H1 (cell line): Measurements from ENCODE around the gene BOLA2B. TPM values are rescaled to one million over a fixed set of nuclear protein-coding genes. Genes with fewer than 3 reads are reported as not detected.

Source experiments
- CTCF ChIA-PET: fragments of 300-600 bp; sonication (Branson Sonifier 250); formaldehyde crosslinking; loops from one replicate; lab custom pipeline; 2021; ENCODE audit not compliant: partially characterized antibody; lab: Charles Lee
- POLR2A ChIA-PET: fragments of 300-600 bp; sonication (Branson Sonifier 250); formaldehyde crosslinking; loops from one replicate; lab custom pipeline; 2021; ENCODE audit warnings: inconsistent platforms; ENCODE audit not compliant: partially characterized antibody; lab: Charles Lee
- DNase-seq, 2 experiments: peaks; one replicate each; pipeline versions ENCODE4 v3.0.0 to v3.0.0-alpha.2; 2010 to 2022; ENCODE audit warnings: low spot score in 2 of 2, low read depth in 1 of 2, mixed read lengths in 1 of 2
- FAIRE-seq: peaks from 2 replicates; lab custom pipeline; 2011; peaks lifted over from hg19 to GRCh38; lab: Jason Lieb, UNC
- H2AFZ ChIP-seq: 2 replicates; pipeline ENCODE4 v1.8.1; 2012; ENCODE audit warnings: low read length, inconsistent platforms
- H2AK5ac ChIP-seq: 2 replicates; pipeline ENCODE4 v1.6.1; 2013; ENCODE audit warnings: low read depth, low read length
- H2BK120ac ChIP-seq: replicated peaks from 2 replicates; pipeline ENCODE3; 2013; ENCODE audit warnings: low read depth, low read length, inconsistent platforms
- H2BK12ac ChIP-seq: 2 replicates; pipeline ENCODE4 v1.6.1; 2013; ENCODE audit warnings: low read depth, low read length
- H2BK15ac ChIP-seq: 2 replicates; pipeline ENCODE4 v1.6.1; 2013; ENCODE audit warnings: low read length
- H2BK20ac ChIP-seq: 2 replicates; pipeline ENCODE4 v1.6.1; 2013; ENCODE audit warnings: low read length
- H2BK5ac ChIP-seq: 2 replicates; pipeline ENCODE4 v1.6.1; 2013; ENCODE audit warnings: low read depth, low read length
- H3K14ac ChIP-seq: 2 replicates; pipeline ENCODE4 v1.6.1; 2013; ENCODE audit warnings: inconsistent platforms; ENCODE audit not compliant: insufficient read length
- H3K18ac ChIP-seq: 2 replicates; pipeline ENCODE4 v1.6.1; 2013; ENCODE audit warnings: low read length; ENCODE audit errors: extremely low read depth
- H3K23ac ChIP-seq: 2 replicates; pipeline ENCODE4 v1.6.1; 2013; ENCODE audit warnings: inconsistent platforms; ENCODE audit not compliant: insufficient read length
- H3K23me2 ChIP-seq: 2 replicates; pipeline ENCODE4 v1.6.1; 2013; ENCODE audit warnings: low read depth, low read length
- H3K27ac ChIP-seq: 2 replicates; pipeline ENCODE4 v1.6.1; 2011; ENCODE audit warnings: low read depth, low read length, inconsistent platforms
- H3K27me3 ChIP-seq, 4 experiments: replicated peaks in 1 of 4; 1 replicate in 1 of 4; 2 replicates in 3 of 4; pipeline versions ENCODE4 v1.6.1 to v1.8.1; 2011 to 2013; ENCODE audit warnings: low read length in 3 of 4, mild to moderate bottlenecking in 3 of 4, inconsistent platforms in 2 of 4, mixed read lengths in 2 of 4, moderate library complexity in 1 of 4; ENCODE audit not compliant: control insufficient read depth in 3 of 4, insufficient read depth in 3 of 4; ENCODE audit errors: extremely low read depth in 1 of 4
- H3K36me3 ChIP-seq, 4 experiments: 2 replicates each; pipeline versions ENCODE4 v1.6.1 to v1.8.1; 2011 to 2013; ENCODE audit warnings: mild to moderate bottlenecking in 4 of 4, low read length in 3 of 4, moderate library complexity in 2 of 4, control low read depth in 1 of 4, inconsistent platforms in 1 of 4; ENCODE audit not compliant: insufficient read depth in 4 of 4, control insufficient read depth in 2 of 4
- H3K4ac ChIP-seq: replicated peaks from 2 replicates; pipeline ENCODE3; 2013; ENCODE audit warnings: low read length, low read depth, mixed read lengths, inconsistent platforms; ENCODE audit not compliant: insufficient read length
- H3K4me1 ChIP-seq, 4 experiments: replicated peaks in 1 of 4; 1 replicate in 1 of 4; 2 replicates in 3 of 4; pipeline versions ENCODE4 v1.6.1 to v1.8.1; 2011 to 2013; ENCODE audit warnings: low read length in 3 of 4, inconsistent platforms in 2 of 4, mixed read lengths in 1 of 4; ENCODE audit not compliant: insufficient read depth in 4 of 4, control insufficient read depth in 3 of 4
- H3K4me2 ChIP-seq, 2 experiments: 2 replicates each; pipeline versions ENCODE4 v1.6.1 to v1.8.1; 2011 to 2013; ENCODE audit warnings: low read depth in 2 of 2, low read length in 2 of 2, control low read depth in 1 of 2, inconsistent platforms in 1 of 2, mild to moderate bottlenecking in 1 of 2; ENCODE audit not compliant: insufficient read depth in 1 of 2
- H3K4me3 ChIP-seq, 4 experiments: fragments of 200-600, 300-600 bp in 1 of 4; sonication (generic), shearing (Covaris generic), sonication (Bioruptor Twin) in 1 of 4; 2 replicates each; pipeline versions ENCODE4 v1.5.1 to v1.8.1; 2011 to 2016; ENCODE audit warnings: low read length in 4 of 4, low read depth in 3 of 4, control low read depth in 2 of 4, inconsistent platforms in 2 of 4, mild to moderate bottlenecking in 2 of 4, mixed read lengths in 1 of 4, moderate library complexity in 1 of 4; ENCODE audit not compliant: insufficient read depth in 2 of 4; ENCODE audit errors: extremely low read depth in 1 of 4
- H3K56ac ChIP-seq: replicated peaks from 2 replicates; pipeline ENCODE3; 2013; ENCODE audit warnings: low read depth, mild to moderate bottlenecking, mixed read lengths, low read length, inconsistent platforms; ENCODE audit not compliant: insufficient read length
- H3K79me1 ChIP-seq: 2 replicates; pipeline ENCODE4 v1.6.1; 2013; ENCODE audit warnings: low read depth, low read length, control low read depth
- H3K79me2 ChIP-seq, 2 experiments: 2 replicates each; pipeline versions ENCODE4 v1.6.1 to v1.8.1; 2012 to 2013; ENCODE audit warnings: low read length in 2 of 2, mild to moderate bottlenecking in 2 of 2, inconsistent platforms in 1 of 2; ENCODE audit not compliant: insufficient read depth in 2 of 2, control insufficient read depth in 1 of 2
- H3K9ac ChIP-seq, 4 experiments: replicated peaks in 1 of 4; 1 replicate in 1 of 4; 2 replicates in 3 of 4; pipeline versions ENCODE4 v1.6.1 to v1.8.1; 2011 to 2013; ENCODE audit warnings: low read depth in 3 of 4, low read length in 3 of 4, control low read depth in 2 of 4, mild to moderate bottlenecking in 2 of 4, moderate library complexity in 2 of 4, inconsistent platforms in 1 of 4; ENCODE audit errors: extremely low read depth in 1 of 4
- H3K9me3 ChIP-seq, 2 experiments: 2 replicates each; pipeline versions ENCODE4 v1.6.1 to v1.8.1; 2012 to 2013; ENCODE audit warnings: mild to moderate bottlenecking in 2 of 2, moderate library complexity in 2 of 2, control low read depth in 1 of 2, inconsistent platforms in 1 of 2, low read depth in 1 of 2, low read length in 1 of 2, mixed read lengths in 1 of 2; ENCODE audit not compliant: insufficient read depth in 2 of 2
- H4K20me1 ChIP-seq, 2 experiments: replicated peaks in 1 of 2; 2 replicates each; pipeline versions ENCODE3 to v1.8.1; 2011 to 2013; ENCODE audit warnings: inconsistent platforms in 2 of 2, low read length in 2 of 2, mild to moderate bottlenecking in 1 of 2; ENCODE audit not compliant: insufficient read depth in 2 of 2, control insufficient read depth in 1 of 2
- H4K5ac ChIP-seq: 2 replicates; pipeline ENCODE4 v1.6.1; 2013; ENCODE audit warnings: low read length, low read depth, mixed read lengths, inconsistent platforms; ENCODE audit not compliant: insufficient read length
- H4K8ac ChIP-seq: 2 replicates; pipeline ENCODE4 v1.8.0; 2013; ENCODE audit warnings: mild to moderate bottlenecking, moderate library complexity, low read length, inconsistent platforms; ENCODE audit not compliant: insufficient read depth; ENCODE audit errors: extremely low read depth
- H4K91ac ChIP-seq: replicated peaks from 2 replicates; pipeline ENCODE3; 2013; ENCODE audit warnings: low read length, mixed read lengths, inconsistent platforms; ENCODE audit not compliant: insufficient read length
- ASH2L ChIP-seq: fragments of 200-600, 300-600 bp; sonication (generic); IDR thresholded peaks from one replicate; pipeline ENCODE4 v1.7.1; 2017; ENCODE audit warnings: low read length
- CHD2 ChIP-seq: IDR thresholded peaks from 2 replicates; pipeline ENCODE4 v1.6.1; 2012; ENCODE audit warnings: low read length, improper control_type of control experiment
- EZH2 ChIP-seq: fragments of 200-600 bp; sonication (generic); IDR thresholded peaks from 2 replicates; pipeline ENCODE4 v1.7.1; 2012; ENCODE audit warnings: low read depth, mild to moderate bottlenecking, moderate library complexity, low read length, inconsistent platforms; ENCODE audit not compliant: severe bottlenecking
- GTF2F1 ChIP-seq: IDR thresholded peaks from 2 replicates; pipeline ENCODE4 v1.6.1; 2012; ENCODE audit warnings: low read depth, low read length, improper control_type of control experiment, borderline replicate concordance
- KDM4A ChIP-seq: IDR thresholded peaks from one replicate; pipeline ENCODE4 v1.7.1; 2012; ENCODE audit warnings: low read depth, mild to moderate bottlenecking, moderate library complexity, low read length, inconsistent platforms; ENCODE audit not compliant: severe bottlenecking
- YY1 ChIP-seq: IDR thresholded peaks from 2 replicates; pipeline ENCODE4 v1.6.1; 2011; ENCODE audit warnings: low read depth, mild to moderate bottlenecking, low read length
- WGBS, 2 experiments: shearing (Covaris generic) in 1 of 2; methylation state at CpG; one replicate each; pipeline versions ENCODE4 v1.1.6 to v1.1.7; 2013 to 2015; ENCODE audit warnings: low lambda C conversion rate in 2 of 2, mixed read lengths in 2 of 2, inconsistent platforms in 1 of 2, low coverage in 1 of 2, missing lambda C conversion rate in 1 of 2; ENCODE audit not compliant: insufficient replicate concordance in 2 of 2, insufficient coverage in 1 of 2, insufficient read length in 1 of 2; ENCODE audit errors: extremely low coverage in 1 of 2, missing lambda C conversion rate in 1 of 2; 5-methylcytosine and 5-hydroxymethylcytosine counted together
- polyA plus RNA-seq, 7 experiments: library from polyadenylated mRNA; depleted of rRNA in 3 of 7; stranded (reverse) in 5 of 7; unstranded in 2 of 7; fragments of >200 nt in 5 of 7; fragments of 200-250 nt in 2 of 7; gene quantifications; 1 replicate in 5 of 7; 2 replicates in 1 of 7; 4 replicates in 1 of 7; pipeline versions ENCODE4 v1.2.1 to v1.2.3, GENCODE V29; 2011 to 2013; ENCODE audit warnings: missing spikeins in 2 of 7, mixed read lengths in 2 of 7
- total RNA-seq: library from RNA; stranded (reverse); fragmentation: NEBNext Ultra II Directional; extraction: Animal tissue kit (Norgen Biotek cat#: 25700); gene quantifications from 2 replicates; pipeline ENCODE4 v1.2.1, GENCODE V29; 2021
- TF ChIP-seq, protein P1 (sequence below), 3 experiments: IDR thresholded peaks; 1 replicate in 2 of 3; 2 replicates in 1 of 3; pipeline versions ENCODE4 v1.5.1 to v1.6.1; 2011; ENCODE audit warnings: low read length in 3 of 3, mild to moderate bottlenecking in 3 of 3, inconsistent platforms in 2 of 3, low read depth in 1 of 3, moderate library complexity in 1 of 3; ENCODE audit not compliant: insufficient read depth in 1 of 3; ENCODE audit errors: control extremely low read depth in 1 of 3
- TF ChIP-seq, protein P2 (sequence below): IDR thresholded peaks from 2 replicates; pipeline ENCODE4 v1.6.1; 2012; ENCODE audit warnings: low read length, inconsistent platforms
- TF ChIP-seq, protein P3 (sequence below): IDR thresholded peaks from 2 replicates; pipeline ENCODE4 v1.6.1; 2011; ENCODE audit warnings: low read depth, mild to moderate bottlenecking, low read length; ENCODE audit not compliant: insufficient read depth

Gene BOLA2B
- total and polyA plus RNA-seq, 2 of the 8 experiments (the other 6 are each of a cell fraction or from before 2014, with no cell fraction given), result 208 to 872 TPM

DNA sequence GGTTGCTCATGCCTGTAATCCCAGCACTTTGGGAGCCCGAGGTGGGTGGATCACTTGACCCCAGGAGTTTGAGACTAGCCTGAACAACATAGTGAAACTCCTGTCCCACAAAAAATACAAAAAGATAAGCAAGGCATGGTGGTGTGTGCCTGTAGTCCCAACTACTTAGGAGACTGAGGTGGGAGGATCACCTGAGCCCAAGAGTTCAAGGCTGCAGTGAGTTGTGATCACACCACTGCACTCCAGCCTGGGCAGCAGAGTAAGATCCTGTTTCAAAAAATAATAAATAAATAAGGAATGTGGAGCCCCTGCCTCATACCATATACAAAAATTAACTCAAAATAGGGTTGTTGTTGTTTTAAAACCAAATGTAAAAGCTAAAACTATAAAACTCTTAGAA lies 36.3 kb downstream of the BOLA2B start:
- Histone ChIP-seq H2BK5ac (no peak overlapping the region), H3K79me2 (no peaks in the 10 kb centered on the region), H4K91ac (no peak overlapping the region), H2BK15ac (no peak overlapping the region), H3K36me3 (no peaks in the 10 kb centered on the region), H3K56ac (no peak overlapping the region), H4K8ac (no peak overlapping the region), H3K27me3 (no peaks in the 10 kb centered on the region; a peak in 2 of 7 replicates), H2BK20ac (no peak overlapping the region), H3K18ac (no peak overlapping the region), H3K79me1 (no peaks in the 10 kb centered on the region), H4K5ac (no peak overlapping the region), H3K27ac (no peak overlapping the region), H2BK120ac (no peak overlapping the region), H3K4ac (no peak overlapping the region), H2AFZ (no peak overlapping the region), H3K4me3 (no peak overlapping the region), H2AK5ac (no peak overlapping the region), H3K4me1 (no peaks in the 10 kb centered on the region), H3K14ac (no peak overlapping the region), H3K4me2 (no peak overlapping the region), H2BK12ac (no peak overlapping the region), H3K23me2 (no peaks in the 10 kb centered on the region), H3K9ac (no peak overlapping the region), H3K9me3 (peaks cover 0 to 7% of the 10 kb centered on the region in 2 experiments; a peak in 1 of 4 replicates), H3K23ac (no peak overlapping the region), H4K20me1 (no peaks in the 10 kb centered on the region)
- whole genome bisulfite sequencing, 2 experiments, result 65% methylated on average over 1 of the region's 1 CpG; no CpG with 5 or more reads in 1 of the 2 experiments
- POLR2A ChIA-PET, result no interaction called here
- CTCF ChIA-PET, result interaction anchor here (1.5 kb wide), 1 partner anchor 30 kb away, joined by 3 read pairs; no protein-coding TSS in a partner anchor
- FAIRE-seq (no peak), DNase-seq (no peak)
- TF ChIP-seq ASH2L (no peak), GTF2F1 (no peak), CHD2 (no peak), YY1 (no peak), EZH2 (no peak), KDM4A (no peak)
- TF ChIP-seq, protein P1, sequence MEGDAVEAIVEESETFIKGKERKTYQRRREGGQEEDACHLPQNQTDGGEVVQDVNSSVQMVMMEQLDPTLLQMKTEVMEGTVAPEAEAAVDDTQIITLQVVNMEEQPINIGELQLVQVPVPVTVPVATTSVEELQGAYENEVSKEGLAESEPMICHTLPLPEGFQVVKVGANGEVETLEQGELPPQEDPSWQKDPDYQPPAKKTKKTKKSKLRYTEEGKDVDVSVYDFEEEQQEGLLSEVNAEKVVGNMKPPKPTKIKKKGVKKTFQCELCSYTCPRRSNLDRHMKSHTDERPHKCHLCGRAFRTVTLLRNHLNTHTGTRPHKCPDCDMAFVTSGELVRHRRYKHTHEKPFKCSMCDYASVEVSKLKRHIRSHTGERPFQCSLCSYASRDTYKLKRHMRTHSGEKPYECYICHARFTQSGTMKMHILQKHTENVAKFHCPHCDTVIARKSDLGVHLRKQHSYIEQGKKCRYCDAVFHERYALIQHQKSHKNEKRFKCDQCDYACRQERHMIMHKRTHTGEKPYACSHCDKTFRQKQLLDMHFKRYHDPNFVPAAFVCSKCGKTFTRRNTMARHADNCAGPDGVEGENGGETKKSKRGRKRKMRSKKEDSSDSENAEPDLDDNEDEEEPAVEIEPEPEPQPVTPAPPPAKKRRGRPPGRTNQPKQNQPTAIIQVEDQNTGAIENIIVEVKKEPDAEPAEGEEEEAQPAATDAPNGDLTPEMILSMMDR (IDR thresholded peaks at IDR 0.05; ENCODE audit: control extremely low read depth in 1 of 3, insufficient read depth in 1 of 3, low read depth in 1 of 3, low read length in 3 of 3), result no peak
- TF ChIP-seq, protein P2, sequence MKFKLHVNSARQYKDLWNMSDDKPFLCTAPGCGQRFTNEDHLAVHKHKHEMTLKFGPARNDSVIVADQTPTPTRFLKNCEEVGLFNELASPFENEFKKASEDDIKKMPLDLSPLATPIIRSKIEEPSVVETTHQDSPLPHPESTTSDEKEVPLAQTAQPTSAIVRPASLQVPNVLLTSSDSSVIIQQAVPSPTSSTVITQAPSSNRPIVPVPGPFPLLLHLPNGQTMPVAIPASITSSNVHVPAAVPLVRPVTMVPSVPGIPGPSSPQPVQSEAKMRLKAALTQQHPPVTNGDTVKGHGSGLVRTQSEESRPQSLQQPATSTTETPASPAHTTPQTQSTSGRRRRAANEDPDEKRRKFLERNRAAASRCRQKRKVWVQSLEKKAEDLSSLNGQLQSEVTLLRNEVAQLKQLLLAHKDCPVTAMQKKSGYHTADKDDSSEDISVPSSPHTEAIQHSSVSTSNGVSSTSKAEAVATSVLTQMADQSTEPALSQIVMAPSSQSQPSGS, result no peak
- TF ChIP-seq, protein P3, sequence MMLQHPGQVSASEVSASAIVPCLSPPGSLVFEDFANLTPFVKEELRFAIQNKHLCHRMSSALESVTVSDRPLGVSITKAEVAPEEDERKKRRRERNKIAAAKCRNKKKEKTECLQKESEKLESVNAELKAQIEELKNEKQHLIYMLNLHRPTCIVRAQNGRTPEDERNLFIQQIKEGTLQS, result no peak
